ENCODE measurements around the gene GRK3.

- TF ChIP-seq CTCF (IDR thresholded peaks at IDR 0.05): no peak
- TF ChIP-seq POLR2AphosphoS5 (IDR thresholded peaks at IDR 0.05): no peak
- TF ChIP-seq POLR2A (IDR thresholded peaks at IDR 0.05): no peak
Measured at GRCh38 chr22:25741692-25742626, 177.5 kb downstream of the GRK3 start, which contains the start of gene MYO18B.
